Muscle of back (tissue), 13 donors: Measurements from ENCODE around the gene NLRP10. TPM values are rescaled to one million over a fixed set of nuclear protein-coding genes. Genes with fewer than 3 reads are reported as not detected.
"Not testable (repeated sequence)": the region's sequence is repeated elsewhere in the genome, so short reads cannot be mapped to it uniquely, and the experiment has no call there.

Experiments
- DNase-seq, 3 donors: peaks; one replicate each; pipeline versions ENCODE4 v3.0.0 to v3.0.0-alpha.2; 2013
- long read RNA-seq, 9 donors: transcript quantifications; one replicate each; lab custom pipeline, GENCODE V29; 2026
- polyA plus RNA-seq, 10 donors: library from polyadenylated mRNA; unstranded; fragments of 120-200 nt; gene quantifications; one replicate each; pipeline ENCODE4 v1.2.1, GENCODE V29; 2013; ENCODE audit not compliant: insufficient read length in 10 of 10

The NLRP10 gene
- not detected for polyA plus RNA-seq
- long read RNA-seq, donor 1: 0 reads
- long read RNA-seq, donor 2: 0 reads
- long read RNA-seq, donor 3: 0 reads
- long read RNA-seq, donor 4: 0 reads
- long read RNA-seq, donor 5: 0 reads
- long read RNA-seq, donor 6: 0 reads
- long read RNA-seq, donor 7: 0 reads
- long read RNA-seq, donor 8: 0 reads
- long read RNA-seq, donor 9: 0 reads

GRCh38 chr11:7965386-7965785 is at the start of gene NLRP10:
Gene NLRP10, minus strand, starts transcription at chr11:7965447. Its CDS starts 1,952 bp downstream, at chr11:7963495.
- DNase-seq: no peak

- no peak for DNase-seq
Measured at GRCh38 chr11:8013833-8014232, 48.6 kb upstream of the NLRP10 start.

GRCh38 chr11:8011981-8012444 is 46.8 kb upstream of the NLRP10 start:
- DNase-seq: peak in 1 of 3 donors; percentile 94

GRCh38 chr11:8011371-8011770 is 46.1 kb upstream of the NLRP10 start:
- DNase-seq: no peak

- no peak for DNase-seq
Measured at GRCh38 chr11:8009856-8010255, 44.6 kb upstream of the NLRP10 start.

GRCh38 chr11:8008212-8008611 is 43.0 kb upstream of the NLRP10 start:
- DNase-seq: no peak

- peak; percentile 47 to 73 (median 63) for DNase-seq
Measured at GRCh38 chr11:8006349-8006977, 41.2 kb upstream of the NLRP10 start.

- DNase-seq: no peak
Measured at GRCh38 chr11:8005556-8005955, 40.3 kb upstream of the NLRP10 start.

- no peak for DNase-seq
Measured at GRCh38 chr11:8004008-8004407, 38.8 kb upstream of the NLRP10 start.

GRCh38 chr11:8003187-8003586 is 37.9 kb upstream of the NLRP10 start:
- no peak for DNase-seq

- no peak for DNase-seq
Measured at GRCh38 chr11:8002676-8003075, 37.4 kb upstream of the NLRP10 start.

GRCh38 chr11:8000390-8000789 is 35.1 kb upstream of the NLRP10 start:
- no peak for DNase-seq

GRCh38 chr11:7999795-8000194 is 34.5 kb upstream of the NLRP10 start:
- no peak for DNase-seq

GRCh38 chr11:7994581-7995278 is 29.5 kb upstream of the NLRP10 start:
- DNase-seq: no peak

- not testable (repeated sequence) for DNase-seq
Measured at GRCh38 chr11:7987560-7987883, 22.3 kb upstream of the NLRP10 start.

- DNase-seq: peak; percentile 98 to 100 (median 99)
Measured at GRCh38 chr11:7986768-7987559, 21.7 kb upstream of the NLRP10 start, which contains the start of gene EIF3F. Gene EIF3F, plus strand, starts transcription at chr11:7987337. Its CDS starts 16 bp downstream, at chr11:7987353.

GRCh38 chr11:7983832-7984590 is 18.8 kb upstream of the NLRP10 start:
- DNase-seq: no peak

GRCh38 chr11:7982582-7983119 is 17.4 kb upstream of the NLRP10 start:
- DNase-seq: no peak

- DNase-seq: no peak
Measured at GRCh38 chr11:7981619-7982157, 16.4 kb upstream of the NLRP10 start.

GRCh38 chr11:7977232-7977917 is 12.1 kb upstream of the NLRP10 start:
- peak in 1 of 3 donors; percentile 53 for DNase-seq
